CD4-positive, alpha-beta T cell treated with Interleukin-1 beta for 1 hour (primary cell): Measurements from ENCODE around the gene RAPGEF1.
A peak's percentile ranks its signal among the peaks of the same experiment; 100 is the strongest.
"Not testable (repeated sequence)": the region's sequence is repeated elsewhere in the genome, so short reads cannot be mapped to it uniquely, and the experiment has no call there.

Source experiments
- DNase-seq, 2 donors: peaks; one replicate each; pipeline ENCODE4 v3.0.0-alpha.2; 2020 to 2022

The RAPGEF1 gene, protein sequence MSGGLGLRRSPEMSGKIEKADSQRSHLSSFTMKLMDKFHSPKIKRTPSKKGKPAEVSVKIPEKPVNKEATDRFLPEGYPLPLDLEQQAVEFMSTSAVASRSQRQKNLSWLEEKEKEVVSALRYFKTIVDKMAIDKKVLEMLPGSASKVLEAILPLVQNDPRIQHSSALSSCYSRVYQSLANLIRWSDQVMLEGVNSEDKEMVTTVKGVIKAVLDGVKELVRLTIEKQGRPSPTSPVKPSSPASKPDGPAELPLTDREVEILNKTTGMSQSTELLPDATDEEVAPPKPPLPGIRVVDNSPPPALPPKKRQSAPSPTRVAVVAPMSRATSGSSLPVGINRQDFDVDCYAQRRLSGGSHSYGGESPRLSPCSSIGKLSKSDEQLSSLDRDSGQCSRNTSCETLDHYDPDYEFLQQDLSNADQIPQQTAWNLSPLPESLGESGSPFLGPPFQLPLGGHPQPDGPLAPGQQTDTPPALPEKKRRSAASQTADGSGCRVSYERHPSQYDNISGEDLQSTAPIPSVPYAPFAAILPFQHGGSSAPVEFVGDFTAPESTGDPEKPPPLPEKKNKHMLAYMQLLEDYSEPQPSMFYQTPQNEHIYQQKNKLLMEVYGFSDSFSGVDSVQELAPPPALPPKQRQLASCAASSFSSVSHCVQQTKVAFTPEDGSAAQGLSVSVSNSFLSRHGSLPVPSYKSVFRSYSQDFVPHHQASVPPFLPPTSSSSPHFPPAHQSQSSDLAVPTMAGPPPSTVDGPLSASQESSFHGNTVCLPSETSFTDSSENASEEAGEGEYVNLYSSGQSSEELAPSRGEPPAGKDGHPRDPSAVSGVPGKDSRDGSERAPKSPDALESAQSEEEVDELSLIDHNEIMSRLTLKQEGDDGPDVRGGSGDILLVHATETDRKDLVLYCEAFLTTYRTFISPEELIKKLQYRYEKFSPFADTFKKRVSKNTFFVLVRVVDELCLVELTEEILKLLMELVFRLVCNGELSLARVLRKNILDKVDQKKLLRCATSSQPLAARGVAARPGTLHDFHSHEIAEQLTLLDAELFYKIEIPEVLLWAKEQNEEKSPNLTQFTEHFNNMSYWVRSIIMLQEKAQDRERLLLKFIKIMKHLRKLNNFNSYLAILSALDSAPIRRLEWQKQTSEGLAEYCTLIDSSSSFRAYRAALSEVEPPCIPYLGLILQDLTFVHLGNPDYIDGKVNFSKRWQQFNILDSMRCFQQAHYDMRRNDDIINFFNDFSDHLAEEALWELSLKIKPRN (N-terminal part only)

DNA sequence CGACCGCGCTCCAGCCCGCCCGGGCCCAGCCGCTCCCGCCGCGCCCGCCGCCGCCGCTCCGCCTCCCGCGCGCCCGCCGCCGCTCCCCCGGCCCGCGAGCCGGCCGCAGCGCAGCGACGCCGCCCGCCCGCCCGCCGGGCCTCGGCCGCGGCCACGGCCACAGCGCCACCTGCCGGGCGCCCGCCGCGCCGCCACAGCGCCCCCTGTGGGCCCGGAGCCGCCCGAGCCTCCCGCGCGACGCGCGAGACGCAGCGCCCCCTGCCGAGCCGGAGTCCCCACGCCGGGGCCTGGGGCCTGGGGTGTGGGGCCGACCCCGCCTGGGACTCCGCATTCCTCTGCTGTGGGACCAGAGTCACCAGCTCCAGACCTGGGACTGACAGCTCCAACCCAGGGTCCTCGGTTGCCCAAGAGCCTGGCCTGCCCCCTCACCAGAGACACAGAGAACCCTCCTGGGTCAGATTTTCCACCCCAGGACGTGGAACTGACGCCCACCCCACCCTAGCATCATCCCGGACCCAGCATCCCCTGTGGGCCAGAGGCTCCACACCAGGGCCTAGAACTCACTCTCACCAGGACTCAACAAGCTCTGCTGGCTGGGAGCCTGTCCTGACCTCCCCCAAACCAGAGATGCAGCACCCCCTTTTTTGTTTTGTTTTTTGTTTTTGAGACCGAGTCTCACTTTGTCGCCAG, at the start of gene RAPGEF1:
Gene RAPGEF1 (minus strand): TSS at position 118 of the 690 bp plus-strand sequence. CDS start 246 bp downstream, outside the sequence.
- DNase-seq = peak; percentile 74 to 84

DNA sequence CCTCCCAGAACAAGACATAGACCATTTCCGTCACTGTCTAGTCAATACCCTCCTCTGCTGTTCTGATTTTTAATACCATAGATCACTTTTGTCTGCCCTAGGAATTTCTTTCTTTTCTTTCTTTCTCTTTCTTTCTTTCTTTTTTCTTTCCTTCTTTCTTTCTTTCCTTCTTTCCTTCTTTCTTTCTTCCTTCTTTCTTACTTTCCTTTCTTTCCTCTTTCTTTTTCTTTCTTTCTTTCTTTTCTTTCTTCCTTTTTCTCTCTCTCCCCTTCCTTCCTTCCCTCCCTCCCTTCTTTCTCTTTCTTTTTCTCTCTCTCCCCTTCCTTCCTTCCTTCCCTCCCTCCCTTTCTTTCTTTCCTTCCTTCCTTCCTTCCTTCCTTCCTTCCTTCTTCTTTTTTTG, 49.0 kb upstream of the RAPGEF1 start:
- DNase-seq = no peak

DNA sequence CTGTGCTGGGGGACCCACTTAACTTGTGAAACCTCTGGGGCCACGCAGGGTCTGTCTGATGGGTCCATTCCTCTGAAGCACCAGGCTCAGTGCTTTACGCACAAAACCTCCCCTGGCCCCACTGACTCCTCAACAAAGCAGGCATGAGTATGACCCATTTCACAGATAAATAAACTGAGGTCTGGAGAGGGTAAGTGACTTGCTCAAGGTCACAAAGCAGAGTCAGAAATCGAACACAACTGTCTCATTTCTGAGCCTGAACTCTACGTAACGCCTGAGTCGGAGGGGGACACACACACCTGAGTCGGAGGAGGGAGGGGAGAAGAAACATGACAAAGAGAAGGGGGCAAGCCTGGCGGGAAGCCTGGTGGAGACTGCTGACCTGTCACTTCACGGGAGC, 48.0 kb upstream of the RAPGEF1 start:
- no peak for DNase-seq

DNA sequence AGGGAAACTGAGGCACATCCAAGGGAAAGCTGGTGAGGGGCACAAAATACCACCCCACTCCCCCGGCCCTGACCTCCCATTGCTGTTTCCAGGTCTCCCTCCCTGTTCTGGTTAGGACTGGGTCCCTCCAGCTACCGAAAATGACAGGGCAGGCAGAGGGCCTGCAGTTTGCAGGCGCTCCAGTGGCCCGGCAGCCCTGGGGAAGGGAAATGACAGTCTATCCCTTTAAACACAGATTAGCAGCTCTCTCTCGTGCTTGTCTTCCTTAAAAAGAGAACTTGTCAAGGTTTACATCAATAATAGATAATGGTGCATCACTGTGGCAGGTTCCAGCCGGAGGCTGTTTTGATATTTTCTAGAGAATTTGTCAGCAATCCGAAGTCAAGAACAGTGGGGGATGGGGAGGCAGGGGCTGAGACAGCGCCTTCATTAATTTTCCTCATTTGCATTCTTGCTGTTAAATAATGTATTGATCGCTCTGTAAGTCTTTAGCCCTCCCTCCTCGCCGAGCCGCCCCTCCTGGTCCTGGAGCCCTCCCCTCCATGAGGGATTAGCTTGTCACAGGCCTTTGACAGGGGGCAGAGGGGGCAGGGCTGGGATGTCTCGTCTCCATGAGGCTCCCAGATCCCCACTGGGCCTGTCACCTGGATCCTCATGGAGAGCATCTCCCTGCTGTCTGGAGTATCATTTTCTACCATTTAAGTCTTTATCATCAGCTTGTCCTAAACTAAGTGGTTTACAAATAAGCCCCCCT, 45.0 kb upstream of the RAPGEF1 start:
- no peak for DNase-seq

DNA sequence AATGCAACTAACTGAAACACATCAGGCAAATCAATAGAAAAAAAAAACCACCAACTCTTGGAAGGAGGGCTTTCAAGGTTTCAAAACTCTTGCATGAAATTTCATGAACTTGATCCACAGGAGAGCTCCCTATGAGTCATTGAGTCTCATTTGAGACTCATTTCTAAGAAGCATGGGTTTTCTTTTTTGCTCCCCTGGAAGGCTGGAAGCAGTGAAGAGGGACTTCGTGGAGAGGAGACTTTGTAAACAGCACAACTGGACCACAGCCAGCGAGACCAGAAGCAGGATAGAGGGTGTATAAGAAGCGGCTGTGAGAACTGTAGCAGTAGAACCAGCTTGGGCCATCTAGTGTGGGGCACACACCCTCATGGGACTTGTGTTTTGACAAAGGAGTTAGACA, 41.2 kb upstream of the RAPGEF1 start:
- no peak for DNase-seq

DNA sequence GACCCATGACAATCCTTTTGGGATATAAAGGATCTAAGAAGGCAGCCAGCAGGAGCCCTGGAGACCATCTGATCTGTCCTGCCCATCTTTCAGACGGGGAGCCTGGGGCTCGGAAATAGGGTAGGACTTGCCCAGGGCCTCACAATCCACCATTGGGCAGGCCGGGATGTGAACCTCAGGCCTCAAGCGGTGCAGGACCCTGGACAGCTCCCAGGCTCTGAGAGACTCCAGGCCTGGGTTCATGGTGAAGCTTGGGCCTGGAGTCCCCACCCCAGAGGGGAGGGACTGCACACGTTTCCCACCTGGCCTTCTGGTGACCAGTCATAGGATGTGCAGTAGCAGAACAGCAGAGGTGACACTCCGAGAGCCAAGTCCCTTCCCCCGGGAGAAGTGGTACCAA, 36.6 kb upstream of the RAPGEF1 start:
- no peak for DNase-seq

DNA sequence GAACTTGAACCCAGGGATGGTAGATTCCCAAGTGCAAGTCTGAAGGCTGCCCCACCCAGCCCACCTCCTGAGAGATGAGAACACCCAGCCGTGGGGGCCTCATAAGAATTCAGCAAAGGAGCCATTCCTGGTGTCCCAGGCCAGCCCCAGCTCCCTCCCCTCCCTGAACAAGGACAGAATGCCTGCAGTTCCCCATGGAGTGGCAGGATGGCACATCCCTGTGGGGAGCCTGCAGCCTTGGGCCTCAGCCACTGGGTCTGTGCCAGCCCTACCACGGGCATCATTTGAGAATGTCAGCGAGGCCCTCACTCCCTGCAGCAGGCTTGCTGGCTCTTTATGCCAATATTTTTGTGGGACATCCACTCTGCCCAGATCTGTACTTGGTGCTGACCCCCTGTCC, 36.2 kb upstream of the RAPGEF1 start:
- no peak for DNase-seq

DNA sequence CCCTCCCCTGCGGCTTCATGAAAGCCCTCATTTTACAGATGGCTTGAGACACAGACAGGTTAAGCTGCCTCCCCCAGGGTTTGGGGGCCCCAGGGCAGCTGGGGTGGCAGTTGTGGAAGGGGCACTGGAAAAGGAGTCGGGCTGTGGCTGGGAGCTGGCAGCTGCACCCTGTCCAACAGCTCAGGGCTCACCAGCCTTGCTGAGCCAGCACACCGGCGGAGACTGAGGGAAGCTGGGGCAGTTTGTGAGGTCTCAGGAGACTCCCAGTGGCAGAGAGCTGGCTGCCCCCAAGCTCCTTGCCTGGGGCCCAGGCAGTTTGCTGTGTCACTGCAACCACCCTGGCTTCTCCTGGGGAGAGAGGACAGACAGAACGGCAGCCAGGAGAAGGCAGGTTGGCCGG, 34.8 kb upstream of the RAPGEF1 start:
- DNase-seq = no peak

DNA sequence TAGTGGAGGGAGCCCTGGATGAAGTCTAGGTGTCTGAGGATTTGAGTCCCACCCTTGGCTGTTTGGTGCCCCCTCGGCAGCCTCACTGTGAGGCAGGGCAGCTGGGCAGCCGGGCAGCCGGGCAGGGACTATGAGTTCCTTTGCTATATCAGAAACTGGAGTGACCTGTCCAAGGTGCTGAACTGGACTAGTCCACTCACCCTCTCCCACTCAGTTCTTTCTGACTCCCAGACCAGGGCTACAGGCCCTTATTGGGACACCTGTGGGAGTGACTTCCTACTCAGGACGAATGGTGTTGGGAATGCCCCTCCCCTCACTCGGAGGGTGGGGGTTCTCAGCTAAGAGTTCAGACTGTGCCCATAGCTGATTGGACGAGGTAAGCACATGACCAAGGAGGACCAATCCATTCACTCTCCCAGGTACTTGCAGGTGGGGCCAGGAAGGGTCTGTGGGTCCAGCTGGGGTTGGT, 34.1 kb upstream of the RAPGEF1 start:
- DNase-seq = peak in 1 of 2 donors; percentile 20

DNA sequence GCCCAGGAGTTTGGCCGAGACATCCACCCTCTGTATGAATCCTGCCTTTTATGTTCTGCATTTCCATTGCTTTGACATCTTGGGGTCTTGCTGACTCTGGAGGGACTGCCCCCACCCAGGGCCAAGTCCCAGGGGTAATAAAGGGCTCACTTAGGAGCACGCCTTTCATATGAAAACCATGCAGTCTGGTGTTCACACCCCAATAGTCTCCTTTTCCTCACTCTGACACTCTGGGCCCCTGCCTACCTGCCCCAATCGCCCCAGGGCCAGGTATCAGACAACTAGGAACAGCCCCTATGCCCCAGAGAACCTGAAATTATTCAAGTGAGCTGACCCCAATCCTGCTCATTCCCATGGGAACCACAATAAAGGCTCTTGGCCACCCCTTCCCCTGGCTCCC, 33.1 kb upstream of the RAPGEF1 start:
- DNase-seq = no peak

DNA sequence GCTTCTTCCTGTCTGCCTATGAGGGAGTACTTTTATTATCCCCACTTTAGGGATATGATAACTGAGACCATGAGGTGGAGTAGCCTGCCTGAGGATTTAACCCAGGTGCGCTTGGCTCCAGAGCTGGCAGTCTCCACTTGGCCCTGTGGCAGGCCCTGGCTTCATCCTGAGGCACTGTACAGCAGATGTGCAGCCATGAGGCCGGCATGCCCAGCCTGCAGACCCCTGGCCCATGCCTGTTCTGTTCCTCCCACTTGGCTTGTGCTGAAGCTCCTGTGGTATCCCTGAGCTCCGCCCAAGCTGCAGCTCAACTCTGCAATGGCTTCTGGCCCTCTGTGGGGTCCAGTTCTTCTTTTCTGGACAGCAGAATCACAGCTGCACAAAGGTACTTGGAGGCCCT, 31.8 kb upstream of the RAPGEF1 start:
- no peak for DNase-seq

DNA sequence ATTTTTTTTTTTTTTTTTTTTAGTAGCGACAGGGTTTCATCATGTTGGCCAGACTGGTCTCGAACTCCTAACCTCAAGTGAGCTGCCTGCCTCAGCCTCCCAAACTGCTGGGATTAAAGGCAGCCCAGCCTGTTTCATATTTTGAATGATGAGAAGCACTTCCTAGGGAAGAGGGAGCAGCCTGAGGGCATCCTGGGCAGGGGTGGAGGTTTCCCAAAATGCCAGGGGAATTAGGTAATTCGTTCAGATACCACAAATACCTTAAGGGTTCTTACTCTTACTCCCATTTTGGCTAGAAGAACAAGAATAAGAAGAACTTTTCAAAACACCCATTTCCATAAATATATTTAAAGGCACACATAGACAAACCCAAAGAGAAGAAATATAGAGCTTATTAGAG, 29.5 kb upstream of the RAPGEF1 start:
- DNase-seq = no peak

DNA sequence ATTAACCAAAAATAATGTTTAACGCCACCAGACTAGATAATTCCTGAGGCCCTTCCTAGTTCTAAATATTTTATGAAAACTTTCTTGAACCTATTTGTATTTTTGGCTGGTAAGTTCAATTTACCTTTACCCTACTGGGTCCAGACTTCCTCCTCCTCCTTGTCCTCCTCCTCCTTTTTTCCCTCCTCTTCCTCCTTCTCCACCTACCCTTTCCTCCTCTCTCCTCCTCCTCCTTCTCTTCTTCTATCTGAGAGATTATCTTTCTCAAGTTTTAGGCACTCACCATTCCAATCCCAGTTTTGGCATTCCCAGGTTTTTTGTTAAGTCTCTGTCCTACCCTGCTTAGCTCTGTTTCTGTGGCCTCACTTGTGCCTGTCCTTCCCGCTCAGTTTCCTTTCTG, 24.7 kb upstream of the RAPGEF1 start:
- no peak for DNase-seq

DNA sequence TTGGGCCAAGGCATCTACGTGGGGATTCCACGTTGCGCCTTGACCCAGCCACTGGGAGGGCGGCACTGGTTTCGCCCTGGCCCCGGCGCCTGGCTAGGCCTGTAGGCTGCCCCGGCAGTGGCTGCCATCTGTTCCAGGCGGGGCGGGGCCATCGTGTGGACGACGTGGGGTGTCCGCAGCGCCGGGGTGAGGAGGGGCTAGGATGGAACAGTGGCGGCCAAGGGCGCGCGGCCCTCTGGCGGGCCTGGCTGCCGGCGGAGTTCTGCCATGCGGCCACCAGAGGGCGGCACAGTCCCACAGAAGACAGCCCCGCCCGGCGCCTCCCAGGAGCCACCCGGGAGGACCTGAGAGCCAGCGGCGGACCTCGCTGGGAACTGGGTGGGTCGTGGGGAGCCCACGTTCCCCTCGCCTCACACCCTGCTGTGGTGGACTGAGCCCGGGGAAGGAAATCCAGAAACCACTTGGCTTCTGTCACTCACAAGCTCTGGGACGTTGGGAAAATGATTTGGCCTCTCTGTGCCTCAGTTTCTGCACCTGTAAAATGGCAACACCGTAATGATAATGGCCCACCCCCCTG, 22.6 kb upstream of the RAPGEF1 start:
- peak; percentile 77 for DNase-seq

DNA sequence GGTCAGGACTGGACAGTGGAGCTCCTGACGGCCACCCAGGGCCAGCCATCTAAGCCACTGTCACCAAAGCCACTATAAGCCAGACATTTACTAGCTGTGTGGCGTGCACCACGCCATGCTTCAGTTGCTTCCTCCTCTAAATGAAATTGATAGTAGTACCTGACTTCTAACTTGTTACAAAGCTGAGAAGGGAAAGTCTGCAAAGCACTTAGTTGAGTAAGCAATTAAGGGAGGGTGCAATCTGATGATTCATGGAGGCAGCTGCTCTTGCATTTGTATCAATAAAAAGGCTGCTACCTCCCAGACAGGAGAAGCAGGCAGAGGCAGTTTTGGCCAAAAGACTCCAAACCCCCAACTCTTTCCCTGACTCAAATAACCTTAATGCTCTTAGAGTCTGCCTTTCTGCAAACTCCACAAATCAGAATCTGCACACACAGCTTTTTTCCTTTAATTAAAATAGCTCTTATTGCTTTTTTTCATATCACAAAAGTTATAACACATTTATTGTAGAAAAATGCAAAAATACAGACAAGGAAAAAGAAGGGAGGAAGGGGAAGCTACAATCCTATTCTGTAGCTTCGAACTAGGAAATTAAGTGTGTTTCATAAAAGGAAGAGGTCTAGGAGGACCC, 19.3 kb upstream of the RAPGEF1 start:
- DNase-seq = no peak

DNA sequence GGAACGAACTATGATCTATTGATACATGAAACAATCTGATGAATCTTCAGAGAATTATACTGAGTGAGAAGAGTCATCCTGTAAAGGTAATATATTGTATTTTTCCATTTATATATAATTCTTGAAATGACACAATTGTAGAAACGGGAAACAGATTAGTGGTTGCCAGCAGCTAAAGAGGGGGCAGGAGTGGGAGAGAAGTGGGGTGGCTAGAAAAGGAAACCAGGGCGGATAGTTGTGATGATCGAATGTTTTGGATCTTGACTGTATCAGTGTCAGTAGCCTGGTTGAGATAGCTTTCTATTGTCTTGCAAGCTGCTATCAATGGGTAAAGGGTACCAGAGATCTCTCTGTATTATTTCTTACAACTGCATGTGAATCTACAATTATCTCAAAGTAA, 17.7 kb upstream of the RAPGEF1 start:
- DNase-seq = no peak

DNA sequence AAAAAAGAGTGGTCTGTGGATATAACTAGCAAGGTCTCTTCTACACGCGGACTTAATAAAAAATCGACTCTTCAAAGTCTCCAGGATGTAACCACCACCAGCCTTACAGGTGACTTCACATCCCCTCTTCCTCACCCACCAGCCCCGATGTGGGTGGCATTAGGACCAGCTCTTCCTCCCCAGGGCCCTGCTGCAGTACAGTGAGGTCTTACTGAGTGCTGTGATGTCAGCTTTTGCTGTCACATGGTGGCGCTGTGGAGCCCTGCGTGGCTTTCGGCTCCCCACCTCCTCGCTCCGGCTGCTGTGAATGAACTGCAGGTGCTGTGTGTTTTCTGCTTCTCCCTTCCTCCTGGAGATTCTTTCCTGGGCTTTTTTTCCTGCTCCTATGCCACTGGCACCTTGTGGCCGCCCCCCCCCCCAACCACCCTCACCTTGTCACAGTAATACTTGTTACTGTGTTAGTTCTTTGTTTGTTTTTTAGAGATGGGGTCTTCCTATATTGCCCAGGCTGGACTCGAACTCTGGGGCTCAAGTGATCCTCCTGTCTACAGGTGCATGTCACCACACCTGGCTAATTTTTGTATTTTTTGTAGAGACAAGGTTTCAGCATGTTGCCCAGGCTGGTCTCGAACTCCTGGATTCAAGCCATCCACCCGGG, 15.8 kb upstream of the RAPGEF1 start:
- peak; percentile 83 to 85 for DNase-seq

DNA sequence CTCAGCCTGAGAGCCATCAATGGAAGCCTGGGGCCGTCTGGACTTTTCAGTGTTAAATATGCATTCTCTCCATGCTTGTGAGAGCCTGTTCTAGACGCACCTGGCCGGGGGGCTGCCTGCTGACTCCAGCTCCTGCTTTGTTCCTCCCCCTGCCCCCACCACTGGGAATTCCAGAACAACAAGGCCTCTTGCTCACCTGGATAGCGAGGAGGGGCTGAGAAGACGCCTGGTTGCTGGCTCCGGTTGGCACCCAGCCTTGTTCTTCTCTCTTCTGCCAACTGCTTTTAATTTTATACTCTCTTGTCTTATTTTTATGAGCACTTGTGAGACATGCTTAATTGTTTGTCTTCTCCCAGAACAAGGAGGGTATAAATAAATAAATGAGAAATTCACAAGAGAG, 15.0 kb upstream of the RAPGEF1 start:
- no peak for DNase-seq

DNA sequence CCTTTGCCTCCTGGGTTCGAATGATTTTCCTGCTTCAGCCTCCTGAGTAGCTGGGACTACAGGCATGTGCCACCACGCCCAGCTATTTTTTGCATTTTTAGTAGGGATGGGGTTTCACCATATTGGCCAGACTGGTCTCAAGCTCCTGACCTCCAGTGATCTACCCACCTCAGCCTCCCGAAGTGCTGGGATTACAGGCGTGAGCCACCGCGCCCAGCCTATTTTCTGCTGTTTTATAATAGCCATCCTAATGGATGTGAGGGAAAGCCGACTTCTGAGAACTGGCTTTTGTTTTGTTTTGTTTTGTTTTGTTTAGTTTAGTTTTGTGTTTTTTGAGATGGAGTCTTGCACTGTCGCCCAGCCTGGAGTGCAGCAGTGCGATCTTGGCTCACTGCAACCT, 13.9 kb upstream of the RAPGEF1 start:
- DNase-seq = not testable (repeated sequence)

DNA sequence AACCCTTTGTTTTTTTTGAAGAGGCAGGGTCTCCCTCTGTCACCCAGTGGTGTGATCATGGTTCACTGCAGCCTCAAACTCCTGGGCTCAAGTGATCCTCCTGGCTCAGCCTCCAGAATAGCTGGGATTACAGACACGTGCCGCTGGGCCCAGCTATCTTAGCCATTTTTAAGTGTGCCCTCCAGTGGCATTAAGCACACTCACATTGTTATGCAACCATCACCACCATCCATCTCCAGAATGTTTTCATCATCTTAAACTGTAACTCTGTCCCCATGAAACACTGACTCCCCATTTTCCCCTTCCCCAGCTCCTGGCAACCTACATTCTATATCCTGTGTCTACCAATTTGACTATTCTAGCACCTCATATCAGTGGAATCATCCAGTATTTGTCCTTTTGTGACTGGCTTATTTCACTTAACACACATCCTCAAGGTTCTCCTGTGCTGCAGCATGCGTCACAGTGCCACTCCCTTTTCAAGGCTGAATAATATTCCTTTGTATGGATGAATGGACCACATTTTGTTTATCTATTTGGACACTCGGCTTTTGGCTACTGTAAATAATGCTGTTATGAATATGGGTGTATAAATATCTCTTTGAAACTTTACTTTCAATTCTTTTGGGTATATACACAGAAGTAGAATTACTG, 12.5 kb upstream of the RAPGEF1 start:
- no peak for DNase-seq
